ENCODE data around the gene CYP11A1. TPM values are rescaled to one million over a fixed set of nuclear protein-coding genes. Genes with fewer than 3 reads are reported as not detected.

Gene CYP11A1
- total RNA-seq, 1 donor from 2014 or later: not detected

- no peaks in the 10 kb centered on the region for H3K36me3 Mint-ChIP-seq (ENCODE audit: low read depth)
- intact Hi-C loops (cut with micrococcal nuclease): loop anchor here (5.0 kb wide), 1 partner anchor 197 kb away; no protein-coding TSS in a partner anchor
- H3K27ac Mint-ChIP-seq: no peak overlapping the region
- no peaks in the 10 kb centered on the region for H3K9me3 Mint-ChIP-seq
- H3K27me3 Mint-ChIP-seq (ENCODE audit: low read depth): peaks cover 4% of the 10 kb centered on the region
- H3K4me1 Mint-ChIP-seq (ENCODE audit: low read depth): no peaks in the 10 kb centered on the region
- DNase-seq (ENCODE audit: low spot score): no peak
- no peak overlapping the region for H3K4me3 Mint-ChIP-seq (ENCODE audit: low read depth)
Observed at GRCh38 chr15:74324714-74325113, 42.7 kb downstream of the CYP11A1 start.

GRCh38 chr15:74322558-74323180, 44.8 kb downstream of the CYP11A1 start:
- H3K27me3 Mint-ChIP-seq (ENCODE audit: low read depth): peaks cover 4% of the 10 kb centered on the region
- intact Hi-C loops (cut with micrococcal nuclease): loop anchor here (5.0 kb wide), 1 partner anchor 195 kb away; no protein-coding TSS in a partner anchor
- peak; percentile 27 for DNase-seq (ENCODE audit: low spot score)
- H3K4me1 Mint-ChIP-seq (ENCODE audit: low read depth): no peaks in the 10 kb centered on the region
- H3K27ac Mint-ChIP-seq: no peak overlapping the region
- no peaks in the 10 kb centered on the region for H3K9me3 Mint-ChIP-seq
- no peak overlapping the region for H3K4me3 Mint-ChIP-seq (ENCODE audit: low read depth)
- H3K36me3 Mint-ChIP-seq (ENCODE audit: low read depth): no peaks in the 10 kb centered on the region

GRCh38 chr15:74320352-74321247, 46.8 kb downstream of the CYP11A1 start:
- no peaks in the 10 kb centered on the region for H3K9me3 Mint-ChIP-seq
- H3K36me3 Mint-ChIP-seq (ENCODE audit: low read depth): no peaks in the 10 kb centered on the region
- H3K4me3 Mint-ChIP-seq (ENCODE audit: low read depth): no peak overlapping the region
- DNase-seq (ENCODE audit: low spot score): no peak
- peaks cover 4% of the 10 kb centered on the region for H3K4me1 Mint-ChIP-seq (ENCODE audit: low read depth)
- no peak overlapping the region for H3K27ac Mint-ChIP-seq
- intact Hi-C loops (cut with micrococcal nuclease): loop anchor here (5.0 kb wide), 1 partner anchor 193 kb away; no protein-coding TSS in a partner anchor
- peaks cover 4% of the 10 kb centered on the region for H3K27me3 Mint-ChIP-seq (ENCODE audit: low read depth)

GRCh38 chr15:74319596-74320351, 47.7 kb downstream of the CYP11A1 start:
- no peaks in the 10 kb centered on the region for H3K36me3 Mint-ChIP-seq (ENCODE audit: low read depth)
- intact Hi-C loops (cut with micrococcal nuclease): loop anchor here (5.0 kb wide), 1 partner anchor 192 kb away; no protein-coding TSS in a partner anchor
- H3K9me3 Mint-ChIP-seq: no peaks in the 10 kb centered on the region
- H3K27me3 Mint-ChIP-seq (ENCODE audit: low read depth): peaks cover 4% of the 10 kb centered on the region
- H3K4me3 Mint-ChIP-seq (ENCODE audit: low read depth): no peak overlapping the region
- no peak for DNase-seq (ENCODE audit: low spot score)
- H3K4me1 Mint-ChIP-seq (ENCODE audit: low read depth): peaks cover 9% of the 10 kb centered on the region
- H3K27ac Mint-ChIP-seq: no peak overlapping the region

GRCh38 chr15:74319138-74319460, 48.3 kb downstream of the CYP11A1 start:
- Mint-ChIP-seq H3K36me3 (ENCODE audit: low read depth) (no peaks in the 10 kb centered on the region), H3K27me3 (ENCODE audit: low read depth) (no peaks in the 10 kb centered on the region), H3K4me3 (ENCODE audit: low read depth) (no peak overlapping the region), H3K27ac (no peak overlapping the region), H3K9me3 (no peaks in the 10 kb centered on the region), H3K4me1 (ENCODE audit: low read depth) (peaks cover 9% of the 10 kb centered on the region)
- intact Hi-C loops (cut with micrococcal nuclease): no loop called here
- no peak for DNase-seq (ENCODE audit: low spot score)

- Mint-ChIP-seq H3K4me1 (ENCODE audit: low read depth) (peaks cover 9% of the 10 kb centered on the region), H3K9me3 (no peaks in the 10 kb centered on the region), H3K4me3 (ENCODE audit: low read depth) (no peak overlapping the region), H3K27me3 (ENCODE audit: low read depth) (no peaks in the 10 kb centered on the region), H3K36me3 (ENCODE audit: low read depth) (no peaks in the 10 kb centered on the region), H3K27ac (no peak overlapping the region)
- intact Hi-C loops (cut with micrococcal nuclease): no loop called here
- DNase-seq (ENCODE audit: low spot score): no peak
Observed at GRCh38 chr15:74318376-74319137, 48.9 kb downstream of the CYP11A1 start.

GRCh38 chr15:74317820-74318375, 49.5 kb downstream of the CYP11A1 start:
- H3K4me3 Mint-ChIP-seq (ENCODE audit: low read depth): no peak overlapping the region
- H3K27me3 Mint-ChIP-seq (ENCODE audit: low read depth): no peaks in the 10 kb centered on the region
- no peak overlapping the region for H3K27ac Mint-ChIP-seq
- no peaks in the 10 kb centered on the region for H3K9me3 Mint-ChIP-seq
- intact Hi-C loops (cut with micrococcal nuclease): no loop called here
- H3K4me1 Mint-ChIP-seq (ENCODE audit: low read depth): peaks cover 9% of the 10 kb centered on the region
- no peak for DNase-seq (ENCODE audit: low spot score)
- no peaks in the 10 kb centered on the region for H3K36me3 Mint-ChIP-seq (ENCODE audit: low read depth)

- H3K4me1 Mint-ChIP-seq (ENCODE audit: low read depth): peaks cover 9% of the 10 kb centered on the region
- H3K27ac Mint-ChIP-seq: no peak overlapping the region
- no peaks in the 10 kb centered on the region for H3K27me3 Mint-ChIP-seq (ENCODE audit: low read depth)
- DNase-seq (ENCODE audit: low spot score): no peak
- H3K4me3 Mint-ChIP-seq (ENCODE audit: low read depth): no peak overlapping the region
- no peaks in the 10 kb centered on the region for H3K9me3 Mint-ChIP-seq
- no peaks in the 10 kb centered on the region for H3K36me3 Mint-ChIP-seq (ENCODE audit: low read depth)
- intact Hi-C loops (cut with micrococcal nuclease): no loop called here
Observed at GRCh38 chr15:74316141-74316540, 51.3 kb downstream of the CYP11A1 start.

GRCh38 chr15:74315626-74316025, 51.8 kb downstream of the CYP11A1 start:
- intact Hi-C loops (cut with micrococcal nuclease): no loop called here
- H3K4me3 Mint-ChIP-seq (ENCODE audit: low read depth): peak overlapping the region; percentile 7

GRCh38 chr15:74314795-74315438, 52.5 kb downstream of the CYP11A1 start:
- DNase-seq (ENCODE audit: low spot score): peak; percentile 10
- H3K27ac Mint-ChIP-seq: peak overlapping the region; percentile 43
- H3K4me3 Mint-ChIP-seq (ENCODE audit: low read depth): no peak overlapping the region
- peaks cover 9% of the 10 kb centered on the region for H3K4me1 Mint-ChIP-seq (ENCODE audit: low read depth)
- no peaks in the 10 kb centered on the region for H3K9me3 Mint-ChIP-seq
- H3K27me3 Mint-ChIP-seq (ENCODE audit: low read depth): no peaks in the 10 kb centered on the region
- no peaks in the 10 kb centered on the region for H3K36me3 Mint-ChIP-seq (ENCODE audit: low read depth)
- intact Hi-C loops (cut with micrococcal nuclease): no loop called here

More at GRCh38 chr15:74315626-74316025, 51.8 kb downstream of the CYP11A1 start:
- Mint-ChIP-seq H3K36me3 (ENCODE audit: low read depth) (no peaks in the 10 kb centered on the region), H3K4me1 (ENCODE audit: low read depth) (peaks cover 9% of the 10 kb centered on the region), H3K27ac (peak overlapping the region; percentile 43), H3K9me3 (no peaks in the 10 kb centered on the region), H3K27me3 (ENCODE audit: low read depth) (no peaks in the 10 kb centered on the region)
- no peak for DNase-seq (ENCODE audit: low spot score)

- Mint-ChIP-seq H3K4me3 (ENCODE audit: low read depth) (no peak overlapping the region), H3K27ac (no peak overlapping the region), H3K4me1 (ENCODE audit: low read depth) (peaks cover 9% of the 10 kb centered on the region), H3K27me3 (ENCODE audit: low read depth) (peaks cover 2% of the 10 kb centered on the region), H3K9me3 (no peaks in the 10 kb centered on the region), H3K36me3 (ENCODE audit: low read depth) (no peaks in the 10 kb centered on the region)
- no peak for DNase-seq (ENCODE audit: low spot score)
- intact Hi-C loops (cut with micrococcal nuclease): no loop called here
Observed at GRCh38 chr15:74313889-74314288, 53.6 kb downstream of the CYP11A1 start.
